GM21381 (cell line): ENCODE measurements around the gene PCA3.

ENCODE experiments used
- ATAC-seq: cut with Tn5 transposase; IDR thresholded peaks from one replicate; pipeline ENCODE4 v1.9.1; 2021; ENCODE audit warnings: mild to moderate bottlenecking, moderate library complexity; ENCODE audit not compliant: unreplicated experiment

PCA3 gene

DNA sequence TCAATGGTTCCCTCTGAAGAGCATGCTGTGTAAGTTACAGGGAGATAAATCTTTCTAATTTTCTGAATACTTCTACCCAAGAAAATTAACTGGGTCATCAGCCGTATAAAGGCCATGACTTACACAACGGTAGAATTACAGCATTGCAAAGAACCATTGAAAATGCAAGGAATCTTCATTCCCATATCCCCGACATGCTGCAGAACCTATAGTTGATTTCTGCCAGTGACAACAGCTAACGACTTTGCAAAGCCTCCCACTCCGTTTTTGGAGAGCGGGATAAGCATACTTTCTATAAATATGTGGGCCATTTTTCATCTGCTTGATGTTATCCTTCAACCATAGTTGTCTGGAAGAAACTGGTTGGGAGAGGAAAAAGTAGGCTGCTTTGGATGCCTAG is 56.2 kb downstream of the PCA3 start:
- no peak for ATAC-seq

DNA sequence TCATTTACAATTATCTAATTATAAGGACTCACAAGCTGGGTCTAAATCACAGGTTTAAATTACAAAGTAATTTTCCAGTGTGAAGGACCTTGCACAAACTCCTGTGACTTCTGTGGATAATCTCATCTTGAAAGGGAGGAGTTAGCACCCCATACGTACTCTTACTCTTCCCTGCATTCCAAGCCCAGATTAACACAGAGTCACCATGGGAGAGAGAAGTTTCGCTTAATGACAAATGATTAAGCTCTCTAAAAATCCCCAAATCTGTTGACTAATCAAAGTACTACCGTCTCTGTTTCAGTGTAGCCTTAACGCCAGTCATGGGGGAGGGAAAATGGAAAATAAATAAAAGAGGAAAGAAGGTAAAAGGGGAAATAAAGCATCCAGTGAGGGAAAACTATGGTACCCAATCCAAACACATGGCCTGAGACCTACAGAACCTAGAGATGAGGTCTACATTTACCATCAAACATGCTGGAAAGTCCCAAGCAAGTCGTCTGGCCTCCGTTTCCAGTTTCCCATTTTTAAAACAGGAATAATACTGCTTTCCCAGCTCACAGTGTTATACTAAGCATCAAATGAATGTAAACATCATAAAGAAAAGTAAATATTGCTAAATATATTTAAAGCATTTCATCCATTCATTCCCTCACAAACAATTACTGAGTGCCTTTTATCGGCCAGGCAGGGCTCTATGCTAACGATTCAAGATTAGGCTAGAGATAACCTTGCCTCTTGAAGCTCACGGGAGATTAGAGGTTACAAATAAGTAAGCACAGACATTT is 63.2 kb downstream of the PCA3 start:
- ATAC-seq, result no peak

DNA sequence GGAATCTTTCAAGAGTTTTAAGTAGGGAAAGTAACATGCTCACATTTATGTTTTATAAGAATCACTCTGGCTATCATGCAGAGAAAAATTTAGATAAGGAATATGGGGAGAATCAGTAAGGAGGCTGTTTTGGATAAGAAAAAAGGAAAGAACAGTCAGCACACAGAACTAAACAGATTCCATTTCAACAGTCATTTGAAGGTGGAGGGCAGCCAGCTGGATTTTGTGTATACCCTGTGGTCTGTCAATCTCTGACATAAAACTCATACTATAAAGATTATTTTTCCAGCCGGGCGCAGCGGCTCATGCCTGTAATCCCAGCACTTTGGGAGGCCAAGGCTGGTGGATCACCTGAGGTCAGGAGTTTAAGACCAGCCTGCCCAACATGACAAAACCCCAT is 64.2 kb downstream of the PCA3 start:
- no peak for ATAC-seq

DNA sequence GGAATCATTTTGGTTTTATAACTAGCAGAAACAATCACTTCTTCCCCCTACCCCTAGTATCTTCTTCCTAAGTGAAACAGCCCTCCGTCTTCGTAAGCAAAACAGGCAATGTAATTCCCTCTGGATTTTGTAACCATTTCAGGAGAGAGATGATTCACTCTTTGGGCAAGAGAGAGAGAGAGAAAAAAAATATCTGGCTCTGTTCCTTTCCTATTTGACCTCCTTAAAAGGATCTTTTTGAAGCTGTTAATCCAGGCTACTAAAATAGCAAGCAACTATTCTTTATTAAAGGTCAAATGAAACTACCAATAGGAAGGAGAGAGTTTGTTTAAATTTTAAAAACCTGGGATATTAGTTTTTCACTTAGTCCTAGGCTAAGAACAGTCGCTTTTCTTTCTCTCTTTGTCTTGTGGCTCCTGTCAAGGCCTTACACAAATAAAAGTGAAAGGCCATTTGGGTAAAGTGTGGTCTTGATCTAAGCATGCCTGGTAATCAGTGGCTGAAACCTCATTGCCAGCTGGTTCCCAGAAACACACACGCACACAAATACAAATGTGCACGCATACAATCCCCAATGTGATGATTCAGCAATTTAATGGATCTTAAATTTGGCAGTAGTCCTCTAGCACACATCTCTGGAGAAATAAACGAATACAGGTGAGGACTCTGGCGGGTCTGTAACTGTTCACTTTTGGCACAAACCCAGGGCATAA is 71.5 kb downstream of the PCA3 start:
- no peak for ATAC-seq
